HepG2 (cell line): ENCODE data around the gene POLRMT. TPM values are rescaled to one million over a fixed set of nuclear protein-coding genes. Genes with fewer than 3 reads are reported as not detected.

Experiments used
- AFF4 ChIP-seq: sonication (generic); formaldehyde crosslinking; IDR thresholded peaks from 2 replicates; pipeline ENCODE4 v1.4.0; 2020; ENCODE audit warnings: missing genetic modification reagents
- ARNT2 ChIP-seq: sonication (generic); formaldehyde crosslinking; IDR thresholded peaks from 2 replicates; pipeline ENCODE4 v1.8.0; 2022; ENCODE audit warnings: mild to moderate bottlenecking, low read depth, missing genetic modification reagents, moderate library complexity
- ELF3 ChIP-seq: IDR thresholded peaks from 2 replicates; pipeline ENCODE4 v1.6.1; 2016; ENCODE audit warnings: missing genetic modification reagents, missing compliant biosample characterization
- GABPB1 ChIP-seq: IDR thresholded peaks from 2 replicates; pipeline ENCODE4 v1.6.1; 2016; ENCODE audit warnings: mild to moderate bottlenecking, missing genetic modification reagents, moderate library complexity, missing compliant biosample characterization
- GTF2F1 ChIP-seq: fragments of 150-350 bp; IDR thresholded peaks from 2 replicates; pipeline ENCODE4 v1.6.1; 2014; ENCODE audit warnings: low read length
- KDM5B ChIP-seq: sonication (generic); formaldehyde crosslinking; IDR thresholded peaks from 2 replicates; pipeline ENCODE4 v1.4.0; 2020; ENCODE audit warnings: missing genetic modification reagents, mild to moderate bottlenecking, borderline replicate concordance
- NFE2L2 ChIP-seq: fragments of 150-350 bp; IDR thresholded peaks from 2 replicates; pipeline ENCODE4 v1.6.1; 2014; ENCODE audit warnings: low read length
- PHF8 ChIP-seq: sonication (generic); formaldehyde crosslinking; IDR thresholded peaks from 2 replicates; pipeline ENCODE4 v1.5.0; 2020; ENCODE audit warnings: missing genetic modification reagents
- SALL1 ChIP-seq: sonication (generic); formaldehyde crosslinking; IDR thresholded peaks from 2 replicates; pipeline ENCODE4 v1.8.0; 2022; ENCODE audit warnings: mild to moderate bottlenecking, missing genetic modification reagents
- ZMYM2 ChIP-seq: sonication (generic); formaldehyde crosslinking; IDR thresholded peaks from 2 replicates; pipeline ENCODE4 v1.8.0; 2022; ENCODE audit warnings: mild to moderate bottlenecking, missing genetic modification reagents
- ZNF274 ChIP-seq: sonication (generic); formaldehyde crosslinking; IDR thresholded peaks from 2 replicates; pipeline ENCODE4 v1.5.1; 2020; ENCODE audit warnings: mild to moderate bottlenecking, missing genetic modification reagents
- ZNF446 ChIP-seq: sonication (generic); formaldehyde crosslinking; IDR thresholded peaks from 2 replicates; pipeline ENCODE4 v1.5.0; 2020; ENCODE audit warnings: mild to moderate bottlenecking, missing genetic modification reagents
- ZNF678 ChIP-seq: sonication (generic); formaldehyde crosslinking; IDR thresholded peaks from 2 replicates; pipeline ENCODE4 v1.4.0; 2020; ENCODE audit warnings: mild to moderate bottlenecking, missing genetic modification reagents
- ZNF687 ChIP-seq: sonication (generic); formaldehyde crosslinking; IDR thresholded peaks from 2 replicates; pipeline ENCODE4 v1.5.1; 2020; ENCODE audit warnings: mild to moderate bottlenecking, missing genetic modification reagents, moderate library complexity
- ZNF768 ChIP-seq: sonication (generic); formaldehyde crosslinking; IDR thresholded peaks from 2 replicates; pipeline ENCODE4 v1.4.0; 2020; ENCODE audit warnings: missing genetic modification reagents
- ZNF883 ChIP-seq: sonication (generic); formaldehyde crosslinking; IDR thresholded peaks from 2 replicates; pipeline ENCODE4 v1.5.1; 2020; ENCODE audit warnings: mild to moderate bottlenecking, missing genetic modification reagents; ENCODE audit errors: not compliant biosample characterization
- polyA plus RNA-seq, 8 experiments: library from polyadenylated mRNA; depleted of rRNA in 3 of 8; stranded (reverse) in 7 of 8; unstranded in 1 of 8; fragments of >200 nt; fragmentation: Illumina TruSeq in 4 of 8; extraction: Trizol in 4 of 8; gene quantifications; 2 replicates each; pipeline versions ENCODE4 v1.2.1 to v1.2.3, GENCODE V29; 2011 to 2016; ENCODE audit warnings: low read depth in 4 of 8, missing spikeins in 1 of 8, mixed read lengths in 1 of 8; ENCODE audit not compliant: insufficient read depth in 1 of 8
- total RNA-seq, 5 experiments: library from RNA; depleted of rRNA; stranded (reverse); fragments of >200 nt; fragmentation: Illumina TruSeq; extraction: Trizol; gene quantifications; 2 replicates each; pipeline ENCODE4 v1.2.3, GENCODE V29; 2016; ENCODE audit warnings: low read depth in 1 of 5
- TF ChIP-seq, protein P1 (sequence below): sonication (generic); formaldehyde crosslinking; IDR thresholded peaks from 2 replicates; pipeline ENCODE4 v1.4.0; 2020; ENCODE audit warnings: low read depth, mild to moderate bottlenecking, missing genetic modification reagents

Gene POLRMT
- total and polyA plus RNA-seq, 2 of the 13 experiments (the other 11 are each of a cell fraction or from before 2014, with no cell fraction given) = 78.0 to 101 TPM

DNA sequence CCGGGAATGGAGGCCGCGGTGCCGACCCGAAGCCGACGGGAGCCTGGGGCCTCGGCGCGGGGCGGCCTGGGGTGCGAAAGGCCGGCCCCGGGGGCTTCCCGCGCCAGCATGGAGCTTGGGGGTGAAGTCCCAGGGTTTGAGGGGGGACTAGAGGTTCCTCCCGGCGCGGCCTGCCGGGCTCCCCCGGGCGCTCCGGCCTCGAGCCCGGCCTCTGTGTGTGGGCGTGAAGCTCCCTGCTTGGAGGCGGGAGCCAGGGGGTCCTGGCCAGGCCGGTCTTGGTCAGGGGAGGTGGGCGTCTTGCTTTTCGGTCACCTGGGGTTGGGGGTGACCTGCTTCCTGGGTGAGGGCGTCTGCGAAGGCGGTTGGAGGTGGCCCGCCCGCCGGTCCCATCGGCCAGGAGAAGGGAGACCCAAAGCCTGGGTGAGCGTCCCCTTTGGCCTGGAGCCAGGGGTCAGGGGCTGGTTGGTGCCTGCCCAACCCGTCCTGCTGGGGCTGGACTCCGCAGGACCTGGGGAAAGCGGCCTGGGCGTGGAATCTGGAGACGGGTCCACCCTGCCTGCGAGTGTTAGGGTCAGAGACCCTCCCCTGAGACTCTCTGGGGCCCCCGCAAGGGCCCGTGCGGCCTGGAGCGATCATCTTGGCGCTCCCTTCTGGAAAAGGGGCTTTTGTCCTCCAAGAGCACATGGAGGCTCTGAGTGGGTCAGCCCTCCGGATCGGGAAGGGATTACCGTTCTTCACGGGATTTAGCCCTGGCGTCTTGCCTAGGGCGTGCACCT lies 60.4 kb downstream of the POLRMT start (continued):
- TF ChIP-seq AFF4 (CRISPR knock-in tag) (0 out of 2 replicates have a peak, but pooled peaks have one; percentile 52), ZMYM2 (no peak), GABPB1 (CRISPR knock-in tag) (peak; percentile 2; the same call in 1 of the 2 replicates), ZNF446 (CRISPR knock-in tag) (no peak; the same call in 1 of the 2 replicates), NFE2L2 (no peak), GTF2F1 (no peak), ZNF274 (CRISPR knock-in tag) (0 out of 2 replicates have a peak, but pooled peaks have one; percentile 2), SALL1 (CRISPR knock-in tag) (no peak), ZNF678 (CRISPR knock-in tag) (no peak; the same call in 1 of the 2 replicates), ARNT2 (CRISPR knock-in tag) (peak; percentile 17; the same call in 1 of the 2 replicates), PHF8 (CRISPR knock-in tag) (peak; percentile 45; the same call in 1 of the 2 replicates), ZNF883 (CRISPR knock-in tag) (peak; percentile 25), ELF3 (CRISPR knock-in tag) (no peak), ZNF687 (CRISPR knock-in tag) (peak; percentile 53), ZNF768 (CRISPR knock-in tag) (no peak), KDM5B (CRISPR knock-in tag) (0 out of 2 replicates have a peak, but pooled peaks have one; percentile 26)
- TF ChIP-seq, protein P1, sequence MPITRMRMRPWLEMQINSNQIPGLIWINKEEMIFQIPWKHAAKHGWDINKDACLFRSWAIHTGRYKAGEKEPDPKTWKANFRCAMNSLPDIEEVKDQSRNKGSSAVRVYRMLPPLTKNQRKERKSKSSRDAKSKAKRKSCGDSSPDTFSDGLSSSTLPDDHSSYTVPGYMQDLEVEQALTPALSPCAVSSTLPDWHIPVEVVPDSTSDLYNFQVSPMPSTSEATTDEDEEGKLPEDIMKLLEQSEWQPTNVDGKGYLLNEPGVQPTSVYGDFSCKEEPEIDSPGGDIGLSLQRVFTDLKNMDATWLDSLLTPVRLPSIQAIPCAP = no peak
